Right cardiac atrium (tissue), 5 donors: Measurements from ENCODE around the gene CCDC27. TPM values are rescaled to one million over a fixed set of nuclear protein-coding genes. Genes with fewer than 3 reads are reported as not detected.

ENCODE experiments used
- ATAC-seq, 2 donors: fragments of 200-7000 bp; cut with Tn5 transposase; one replicate each; pipeline versions ENCODE4 v1.8.0 to v1.9.1; 2020; ENCODE audit warnings: moderate library complexity in 2 of 2, mild to moderate bottlenecking in 1 of 2
- DNase-seq, 3 donors: peaks; one replicate each; pipeline ENCODE4 v3.0.0-alpha.2; 2020
- H3K27ac ChIP-seq: one replicate; pipeline ENCODE4 v1.5.1; 2013; ENCODE audit warnings: mild to moderate bottlenecking, low read length, control low read depth, moderate library complexity
- H3K27me3 ChIP-seq: one replicate; pipeline ENCODE4 v1.6.1; 2013; ENCODE audit not compliant: control insufficient read depth, insufficient read depth
- H3K4me1 ChIP-seq: one replicate; pipeline ENCODE4 v1.6.1; 2013; ENCODE audit warnings: low read length; ENCODE audit not compliant: control insufficient read depth, insufficient read depth
- H3K4me3 ChIP-seq: one replicate; pipeline ENCODE4 v1.5.1; 2013; ENCODE audit warnings: low read length, control low read depth
- H3K9me3 ChIP-seq: one replicate; pipeline ENCODE4 v1.6.1; 2013; ENCODE audit warnings: low read length; ENCODE audit not compliant: control insufficient read depth
- WGBS: extraction: QIAGEN DNeasy Blood & Tissue Kit; methylation state at CpG from one replicate; pipeline ENCODE4 v1.1.7; 2013; 5-methylcytosine and 5-hydroxymethylcytosine counted together
- intact Hi-C, 4 donors: fragments of 100-400 bp; cut with DNase I; formaldehyde crosslinking; loops; one replicate each; pipeline versions ENCODE4 v1.11.0 to v1.14.0; 2022 to 2023
- polyA plus RNA-seq: library from polyadenylated mRNA; stranded (reverse); fragments of 200-250 nt; gene quantifications from one replicate; pipeline ENCODE4 v1.2.3, GENCODE V29; 2013
- total RNA-seq, 4 donors: library from RNA; stranded (reverse); fragmentation: NEBNext Ultra II Directional; extraction: Animal tissue kit (Norgen Biotek cat#: 25700); gene quantifications; one replicate each; pipeline ENCODE4 v1.2.1, GENCODE V29; 2021
- donor health status: healthy with polysubstance abuse.
- donor health status: DM: no; HTN: yes; CAD: no.
- donor health status: DM: no; HTN: no; CAD: no.
- donor health status: DM: no; HTN: yes; CAD: no; lungs with severe emphysema.
- donor health status: DM: yes; HTN: yes; CAD: no.

CCDC27 gene
- total and polyA plus RNA-seq, 5 donors, result 0.09 to 0.14 TPM; not detected in 3

GRCh38 chr1:3738943-3739342 is 13.3 kb upstream of the CCDC27 start:
- Histone ChIP-seq H3K27me3 (no peaks in the 10 kb centered on the region), H3K4me3 (no peak overlapping the region), H3K4me1 (no peaks in the 10 kb centered on the region), H3K27ac (no peak overlapping the region), H3K9me3 (no peaks in the 10 kb centered on the region)
- intact Hi-C loops, result loop anchor here in 1 of 4 donors (10.0 kb wide), 1 partner anchor 164 kb away; no protein-coding TSS in a partner anchor
- WGBS, result 92% methylated on average over 12 of the region's 12 CpGs
- ATAC-seq (no peak), DNase-seq (no peak)

DNA sequence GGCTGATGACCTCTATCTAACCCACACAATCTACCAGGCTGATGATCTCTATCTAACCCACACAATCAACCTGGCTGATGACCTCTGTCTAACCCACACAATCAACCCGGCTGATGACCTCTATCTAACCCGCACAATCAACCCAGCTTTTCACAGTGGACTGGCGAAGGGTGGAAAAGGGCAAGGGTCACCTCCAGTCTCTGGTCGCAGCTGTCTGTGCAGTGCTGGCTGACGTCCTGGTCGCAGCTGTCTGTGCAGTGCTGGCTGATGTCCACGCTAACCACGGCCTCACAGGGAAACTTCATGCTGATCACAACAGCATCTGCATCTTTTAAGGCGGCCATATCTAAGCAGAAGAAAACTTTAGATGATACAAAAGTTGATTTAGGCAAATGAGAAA is 12.2 kb upstream of the CCDC27 start:
- Histone ChIP-seq H3K27ac (no peak overlapping the region), H3K4me3 (no peak overlapping the region), H3K4me1 (peaks cover under 1% of the 10 kb centered on the region), H3K9me3 (no peaks in the 10 kb centered on the region), H3K27me3 (no peaks in the 10 kb centered on the region)
- no peak for ATAC-seq
- intact Hi-C loops, result no loop called here
- WGBS, result 73% methylated on average over 9 of the region's 9 CpGs
- DNase-seq, result peak in 2 of 3 donors; percentile 46 to 50

DNA sequence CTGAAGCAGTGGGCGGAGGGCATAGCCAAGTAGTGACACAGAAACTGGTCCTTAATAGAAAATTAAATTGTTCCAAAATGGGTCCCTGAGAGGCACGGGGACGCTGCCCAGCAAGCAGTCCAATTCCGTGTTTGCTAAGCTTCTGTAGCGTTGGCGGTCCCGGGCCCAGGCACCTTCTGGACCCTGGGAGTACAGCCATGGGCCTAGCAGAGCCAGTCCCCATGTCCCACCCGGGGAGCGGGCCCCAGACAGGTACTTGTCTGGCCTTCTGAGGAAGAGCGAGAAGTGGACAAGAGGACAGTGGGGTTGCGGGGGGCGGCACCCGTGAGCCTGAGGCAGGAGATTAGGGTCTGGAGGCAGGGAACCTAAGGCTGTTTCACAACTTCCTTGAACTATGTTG is 11.5 kb upstream of the CCDC27 start:
- peak in 2 of 3 donors; percentile 39 to 51 for DNase-seq
- H3K27me3 ChIP-seq, result no peaks in the 10 kb centered on the region
- H3K9me3 ChIP-seq, result no peaks in the 10 kb centered on the region
- H3K4me3 ChIP-seq, result no peak overlapping the region
- H3K27ac ChIP-seq, result no peak overlapping the region
- no peak for ATAC-seq
- 94% methylated on average over 13 of the region's 13 CpGs for WGBS
- intact Hi-C loops, result no loop called here
- peaks cover 8% of the 10 kb centered on the region for H3K4me1 ChIP-seq

- ATAC-seq, result no peak
- no peaks in the 10 kb centered on the region for H3K27me3 ChIP-seq
- H3K4me3 ChIP-seq, result no peak overlapping the region
- peak in 2 of 3 donors; percentile 38 to 44 for DNase-seq
- H3K9me3 ChIP-seq, result no peaks in the 10 kb centered on the region
- intact Hi-C loops, result no loop called here
- no peak overlapping the region for H3K27ac ChIP-seq
- 91% methylated on average over 22 of the region's 22 CpGs for WGBS
- H3K4me1 ChIP-seq, result peaks cover 13% of the 10 kb centered on the region
Measured at GRCh38 chr1:3741566-3742438, 10.4 kb upstream of the CCDC27 start.

DNA sequence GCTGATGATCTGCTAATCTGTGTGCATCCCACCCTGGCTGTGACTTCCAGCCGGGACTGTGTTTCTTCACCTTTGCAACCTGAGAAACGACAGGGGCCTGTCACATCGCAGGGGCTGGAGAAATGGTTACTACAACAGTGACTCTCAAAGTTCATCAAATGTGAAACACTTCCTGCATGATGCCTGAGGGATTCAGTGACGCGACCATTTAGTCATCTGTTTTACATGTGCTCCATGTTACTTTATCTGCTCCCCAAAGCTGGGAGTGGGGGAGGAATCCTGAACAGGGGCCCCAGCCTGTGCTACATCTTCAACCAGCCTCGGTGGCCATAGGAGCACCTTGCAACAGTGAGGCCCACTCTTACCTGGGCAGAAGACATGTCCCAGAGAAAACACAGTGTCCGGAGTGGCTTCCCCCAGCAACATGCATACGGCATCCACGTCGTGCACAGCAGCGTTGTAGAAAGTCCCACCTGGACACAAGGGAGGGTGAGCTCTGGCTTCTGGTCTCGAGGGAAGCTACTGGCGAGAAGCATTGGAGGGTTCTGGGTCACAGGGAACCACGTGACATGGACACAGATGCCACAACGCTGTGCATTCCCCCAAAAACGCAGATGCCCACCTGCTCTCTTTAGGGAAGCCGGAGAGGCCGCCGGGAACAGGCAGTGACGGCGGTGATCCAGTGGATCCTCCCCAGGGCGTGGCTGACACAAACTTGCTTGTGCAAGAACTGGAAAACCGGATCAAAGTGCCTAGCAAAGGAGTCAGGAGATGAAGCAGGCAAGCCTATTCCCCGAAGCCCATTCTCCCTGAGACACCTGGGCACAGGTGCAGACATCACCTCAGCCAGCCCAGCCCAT is 9.6 kb upstream of the CCDC27 start:
- Histone ChIP-seq H3K9me3 (no peaks in the 10 kb centered on the region), H3K27ac (no peak overlapping the region), H3K27me3 (no peaks in the 10 kb centered on the region), H3K4me1 (peaks cover 13% of the 10 kb centered on the region), H3K4me3 (no peak overlapping the region)
- DNase-seq, result peak in 2 of 3 donors; percentile 30 to 31
- ATAC-seq, result no peak
- intact Hi-C loops, result no loop called here
- WGBS, result 87% methylated on average over 24 of the region's 24 CpGs

DNA sequence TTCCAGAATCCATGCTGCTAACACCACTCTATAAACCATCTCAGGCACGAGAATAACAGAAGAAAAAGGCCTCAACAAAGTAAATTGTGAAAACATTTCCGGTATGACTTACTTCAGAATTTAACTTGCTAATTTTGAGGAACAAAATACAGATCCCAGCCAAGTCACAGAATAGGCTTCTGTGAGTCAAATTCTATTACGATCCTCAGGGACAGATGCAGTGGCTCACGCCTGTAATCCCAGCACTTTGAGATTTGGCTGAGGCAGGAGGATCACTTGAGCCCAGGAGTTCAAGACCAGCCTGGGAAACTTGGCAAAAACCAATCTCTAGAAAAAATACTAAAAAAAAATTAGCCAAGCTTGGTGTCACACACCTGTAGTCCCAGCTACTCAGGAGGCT is 8.8 kb upstream of the CCDC27 start:
- intact Hi-C loops, result no loop called here

DNA sequence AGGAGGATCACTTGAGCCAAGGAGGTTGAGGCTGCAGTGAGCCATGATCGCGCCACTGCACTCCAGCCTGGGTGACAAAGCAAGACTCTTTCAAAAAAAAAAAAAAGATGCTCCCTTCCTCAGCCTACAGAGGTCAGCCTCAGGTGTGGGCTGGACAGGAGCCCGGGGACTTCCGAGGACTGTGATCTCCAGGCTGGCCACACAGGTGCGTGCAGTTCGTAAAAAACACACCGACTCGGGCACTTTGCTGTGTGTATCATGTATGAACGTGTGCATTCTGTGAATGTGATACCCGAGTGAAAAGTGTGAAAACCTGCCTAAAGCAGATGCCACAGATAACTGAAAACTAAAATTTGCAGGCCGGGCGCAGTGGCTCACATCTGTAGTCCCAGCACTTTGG is 8.4 kb upstream of the CCDC27 start:
- H3K27ac ChIP-seq, result no peak overlapping the region
- intact Hi-C loops, result no loop called here
- H3K4me1 ChIP-seq, result peaks cover 16% of the 10 kb centered on the region
- H3K9me3 ChIP-seq, result no peaks in the 10 kb centered on the region
- peak in 1 of 3 donors; percentile 15 for DNase-seq
- no peak overlapping the region for H3K4me3 ChIP-seq
- WGBS, result 92% methylated on average over 12 of the region's 12 CpGs
- no peaks in the 10 kb centered on the region for H3K27me3 ChIP-seq
- no peak for ATAC-seq

More for the DNA sequence above, 8.8 kb upstream of the CCDC27 start:
- Histone ChIP-seq H3K4me1 (peaks cover 16% of the 10 kb centered on the region), H3K4me3 (no peak overlapping the region), H3K9me3 (no peaks in the 10 kb centered on the region), H3K27me3 (no peaks in the 10 kb centered on the region), H3K27ac (no peak overlapping the region)
- WGBS, result 62% methylated on average over 4 of the region's 4 CpGs
- DNase-seq, result no peak
- ATAC-seq, result no peak

DNA sequence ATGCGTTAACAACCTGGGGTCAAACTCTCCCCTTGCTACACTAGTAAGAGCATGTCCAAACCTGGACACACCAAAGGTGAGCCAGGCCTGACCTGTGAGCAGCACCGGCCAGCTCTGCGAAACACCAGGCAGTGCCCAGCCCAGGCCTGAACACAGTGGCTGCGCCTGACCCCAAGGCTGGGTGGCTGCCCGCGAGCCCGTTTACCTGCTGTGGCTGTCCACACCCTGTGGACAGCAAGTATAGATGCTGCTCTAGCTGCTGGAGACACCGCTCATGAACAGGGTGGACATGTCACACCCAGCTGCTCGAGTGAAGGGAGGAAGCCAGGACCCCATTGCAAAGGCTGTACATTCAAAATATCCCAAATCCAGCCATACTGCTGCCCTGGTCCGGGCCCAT is 7.6 kb upstream of the CCDC27 start:
- H3K4me3 ChIP-seq, result no peak overlapping the region
- H3K27ac ChIP-seq, result no peak overlapping the region
- H3K4me1 ChIP-seq, result peaks cover 16% of the 10 kb centered on the region
- no peak for ATAC-seq
- no peaks in the 10 kb centered on the region for H3K27me3 ChIP-seq
- WGBS, result 92% methylated on average over 10 of the region's 10 CpGs
- intact Hi-C loops, result no loop called here
- H3K9me3 ChIP-seq, result no peaks in the 10 kb centered on the region
- peak in 1 of 3 donors; percentile 41 for DNase-seq

GRCh38 chr1:3745071-3745470 is 7.2 kb upstream of the CCDC27 start:
- intact Hi-C loops, result no loop called here
- DNase-seq (peak in 1 of 3 donors; percentile 17), ATAC-seq (no peak)
- no peaks in the 10 kb centered on the region for H3K27me3 ChIP-seq
- no peaks in the 10 kb centered on the region for H3K9me3 ChIP-seq
- 92% methylated on average over 12 of the region's 12 CpGs for WGBS
- no peak overlapping the region for H3K27ac ChIP-seq
- peaks cover 16% of the 10 kb centered on the region for H3K4me1 ChIP-seq
- H3K4me3 ChIP-seq, result no peak overlapping the region

DNA sequence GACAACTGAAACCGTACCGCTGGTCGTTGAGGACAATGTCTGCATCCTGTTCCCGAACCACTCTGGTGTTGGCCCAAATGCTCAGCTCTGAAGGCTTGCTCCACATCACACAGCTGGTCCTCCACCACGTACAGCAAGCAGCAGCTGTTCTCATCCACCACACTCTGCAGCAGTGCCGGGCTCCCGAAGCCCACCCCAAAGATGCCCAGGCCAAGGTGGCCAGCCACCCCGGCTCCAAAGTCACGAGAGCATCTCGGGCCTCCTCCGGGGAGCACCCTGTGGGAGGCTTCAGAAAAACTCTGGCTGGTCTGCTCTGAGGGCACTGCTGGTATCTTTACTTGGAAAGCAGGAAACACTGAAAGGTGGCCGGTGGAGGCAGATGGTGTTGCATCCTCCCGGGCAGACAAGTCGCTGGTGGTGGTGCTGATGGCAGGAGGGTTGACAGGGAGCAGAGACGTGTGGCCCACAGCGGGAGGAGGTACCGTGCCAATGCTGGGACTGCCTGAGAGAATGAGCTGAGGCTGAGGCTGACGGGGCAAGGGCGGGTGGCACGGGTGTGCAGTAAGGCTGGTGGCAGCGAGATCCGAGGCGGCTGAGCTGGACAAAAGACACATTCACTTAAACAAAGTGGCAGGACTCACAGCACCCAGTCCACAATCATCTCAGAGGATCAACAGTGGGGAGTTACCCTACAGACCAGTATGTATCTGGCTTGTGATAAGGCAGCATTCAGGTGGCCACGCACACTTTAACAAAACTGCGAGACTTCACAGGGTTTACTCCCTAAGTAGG is 6.5 kb upstream of the CCDC27 start:
- Histone ChIP-seq H3K4me1 (peaks cover 16% of the 10 kb centered on the region), H3K4me3 (no peak overlapping the region), H3K27me3 (no peaks in the 10 kb centered on the region), H3K27ac (no peak overlapping the region), H3K9me3 (no peaks in the 10 kb centered on the region)
- ATAC-seq, result peak in 1 of 2 donors; percentile 22
- DNase-seq, result peak in 2 of 3 donors; percentile 55 to 65
- WGBS, result 68% methylated on average over 25 of the region's 25 CpGs
- intact Hi-C loops, result no loop called here
